HG02610 (cell line): ENCODE results near the gene CDC7.
A peak's percentile ranks its signal among the peaks of the same experiment; 100 is the strongest.

Source experiments
- ATAC-seq: cut with Tn5 transposase; IDR thresholded peaks from one replicate; pipeline ENCODE4 v1.9.1; 2021; ENCODE audit warnings: mild to moderate bottlenecking, moderate library complexity; ENCODE audit not compliant: unreplicated experiment

CDC7 gene

GRCh38 chr1:91546876-91547275 lies 46.2 kb downstream of the CDC7 start:
- no peak for ATAC-seq

GRCh38 chr1:91548376-91549040 lies 47.9 kb downstream of the CDC7 start:
- ATAC-seq: peak; percentile 30

- no peak for ATAC-seq
Measured at GRCh38 chr1:91549041-91549735, 48.5 kb downstream of the CDC7 start.

DNA sequence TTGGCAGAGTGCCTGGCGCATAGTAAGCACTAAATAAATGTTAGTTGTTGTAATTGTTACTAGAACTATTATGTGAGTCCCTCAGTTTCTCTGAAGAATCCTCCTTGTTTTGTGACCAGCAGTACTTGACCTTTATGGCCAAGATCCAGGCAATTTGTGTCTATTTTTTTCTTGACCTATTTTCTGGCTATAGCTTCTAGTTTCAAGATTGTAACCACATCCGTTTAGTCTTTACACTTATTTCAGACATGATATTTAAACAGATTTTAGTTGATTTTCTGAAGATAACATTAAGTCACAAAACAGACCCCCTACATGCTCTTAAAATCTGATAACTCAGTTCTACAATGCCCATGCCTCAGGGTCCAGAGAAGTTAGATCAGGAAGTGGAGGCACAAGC lies 50.3 kb downstream of the CDC7 start:
- no peak for ATAC-seq

DNA sequence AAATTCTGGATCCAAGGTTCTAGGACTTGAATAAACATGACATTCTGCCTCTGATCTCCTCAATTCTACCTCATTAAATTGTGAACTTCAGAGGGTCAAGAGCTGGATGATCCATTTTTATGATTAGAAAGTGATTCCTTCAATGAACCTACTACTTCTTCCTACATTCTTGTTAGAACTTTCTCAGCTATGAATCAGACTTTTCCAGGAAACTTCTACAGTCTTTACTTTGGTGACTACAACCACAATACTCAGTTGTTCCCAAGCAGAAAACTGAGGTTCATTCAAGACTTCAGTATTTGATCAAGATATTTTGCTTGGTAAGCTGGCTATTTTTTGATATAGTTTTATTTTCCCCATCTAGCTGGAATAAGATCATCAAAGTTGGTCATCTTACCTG lies 51.4 kb downstream of the CDC7 start:
- no peak for ATAC-seq

DNA sequence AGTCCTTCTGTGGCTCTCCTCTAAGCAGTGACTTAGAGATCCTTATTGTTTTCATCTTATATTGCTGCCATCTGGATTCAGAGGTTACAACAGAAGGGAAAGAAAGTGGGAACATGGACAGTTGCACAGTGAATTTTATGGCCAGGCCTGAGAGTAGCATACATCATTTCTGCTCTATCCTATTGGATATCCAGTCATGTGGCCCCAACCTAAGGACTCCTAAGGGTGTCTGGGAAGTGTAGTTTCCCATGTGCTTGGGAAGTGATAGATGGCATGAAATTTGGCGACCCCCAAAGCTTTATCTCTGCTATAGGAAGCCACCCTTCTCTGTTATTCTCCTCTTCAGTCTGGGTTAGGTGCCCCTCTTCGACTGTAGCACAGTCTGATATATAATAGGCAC lies 51.9 kb downstream of the CDC7 start:
- no peak for ATAC-seq

GRCh38 chr1:91553177-91553591 lies 52.5 kb downstream of the CDC7 start:
- no peak for ATAC-seq

DNA sequence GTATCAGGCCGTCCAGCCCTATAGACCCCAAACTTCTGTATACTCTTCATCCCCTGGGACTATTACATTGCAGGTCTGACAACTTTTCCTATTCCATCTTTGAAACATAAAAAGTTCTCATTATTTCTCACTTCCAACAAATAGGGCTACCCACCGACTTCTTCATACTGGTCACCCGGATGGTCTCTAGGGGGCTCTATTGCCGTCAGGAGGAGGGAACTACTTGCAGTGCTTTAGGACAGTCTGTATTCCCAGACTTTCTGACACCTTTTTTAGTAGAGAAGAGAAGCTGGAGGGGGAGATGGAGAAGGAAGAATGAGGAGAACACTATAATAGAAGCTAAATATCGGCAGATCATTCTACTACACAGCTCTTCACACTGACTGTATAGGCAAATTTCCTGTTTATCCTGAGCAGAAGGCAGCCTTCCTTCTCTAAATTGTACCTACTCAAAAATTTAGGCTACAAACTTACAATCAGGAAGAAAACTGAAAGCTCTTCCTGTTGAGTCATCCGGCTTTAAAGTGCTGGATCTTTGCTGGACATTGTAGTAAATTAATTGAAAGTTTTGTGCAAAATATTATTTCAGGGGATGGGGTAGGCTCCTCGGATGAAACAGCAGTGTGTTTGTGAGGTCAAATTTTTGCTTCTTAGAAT lies 54.6 kb downstream of the CDC7 start:
- ATAC-seq: no peak

- ATAC-seq: peak; percentile 92
Measured at GRCh38 chr1:91555821-91556531, 55.3 kb downstream of the CDC7 start.

- peak; percentile 25 for ATAC-seq
Measured at GRCh38 chr1:91556556-91556955, 55.9 kb downstream of the CDC7 start.

DNA sequence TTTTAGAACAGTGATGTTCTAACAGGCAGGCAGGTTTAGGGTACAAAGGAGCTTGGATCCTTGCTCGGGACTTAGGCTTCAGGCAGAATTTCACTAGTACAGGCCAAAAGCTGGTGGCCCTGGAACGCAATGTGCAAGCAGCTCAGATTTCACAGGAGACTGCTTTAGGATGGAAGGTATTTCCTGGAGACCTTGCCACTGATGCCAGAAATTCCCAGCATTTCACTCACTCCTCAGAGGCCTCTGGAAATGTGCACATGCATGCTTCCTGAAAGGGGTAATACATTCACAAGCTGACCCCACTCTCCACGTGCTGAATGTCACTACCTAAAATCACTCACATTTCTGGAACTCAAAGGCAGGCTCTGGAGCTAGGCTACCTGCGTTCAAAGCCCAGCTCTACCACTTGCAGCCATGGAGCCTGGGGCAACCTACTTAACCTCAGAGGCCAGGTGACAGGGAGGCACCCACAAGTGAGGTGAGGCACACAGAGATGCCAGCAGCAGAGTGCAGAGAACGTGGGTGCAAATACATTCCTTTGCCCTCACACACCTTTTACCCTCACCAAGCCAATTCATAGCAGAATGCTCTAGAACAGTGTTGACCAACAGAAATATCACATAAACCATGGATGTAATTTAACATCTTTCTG lies 56.5 kb downstream of the CDC7 start:
- ATAC-seq: no peak

DNA sequence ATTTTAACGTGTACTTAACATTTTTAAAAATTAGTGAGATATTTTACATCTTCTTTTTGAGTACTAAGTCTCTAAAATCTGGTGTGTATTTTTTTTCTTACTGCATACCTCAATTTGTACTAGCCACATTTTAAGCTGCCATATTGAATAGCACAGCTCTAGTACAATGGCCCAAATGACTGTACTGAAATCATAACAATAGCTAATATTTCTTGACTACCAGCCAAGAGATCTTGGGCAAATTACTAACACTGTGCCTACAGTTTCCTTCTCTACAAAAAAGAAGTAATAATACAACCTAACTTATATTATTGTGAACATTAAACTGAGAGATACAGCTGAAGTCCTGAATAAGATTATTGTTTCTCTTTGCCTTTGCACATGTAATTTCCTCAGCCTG lies 57.2 kb downstream of the CDC7 start:
- ATAC-seq: no peak

- ATAC-seq: no peak
Measured at GRCh38 chr1:91559046-91559750, 58.5 kb downstream of the CDC7 start.

GRCh38 chr1:91559838-91560565 lies 59.4 kb downstream of the CDC7 start:
- no peak for ATAC-seq

DNA sequence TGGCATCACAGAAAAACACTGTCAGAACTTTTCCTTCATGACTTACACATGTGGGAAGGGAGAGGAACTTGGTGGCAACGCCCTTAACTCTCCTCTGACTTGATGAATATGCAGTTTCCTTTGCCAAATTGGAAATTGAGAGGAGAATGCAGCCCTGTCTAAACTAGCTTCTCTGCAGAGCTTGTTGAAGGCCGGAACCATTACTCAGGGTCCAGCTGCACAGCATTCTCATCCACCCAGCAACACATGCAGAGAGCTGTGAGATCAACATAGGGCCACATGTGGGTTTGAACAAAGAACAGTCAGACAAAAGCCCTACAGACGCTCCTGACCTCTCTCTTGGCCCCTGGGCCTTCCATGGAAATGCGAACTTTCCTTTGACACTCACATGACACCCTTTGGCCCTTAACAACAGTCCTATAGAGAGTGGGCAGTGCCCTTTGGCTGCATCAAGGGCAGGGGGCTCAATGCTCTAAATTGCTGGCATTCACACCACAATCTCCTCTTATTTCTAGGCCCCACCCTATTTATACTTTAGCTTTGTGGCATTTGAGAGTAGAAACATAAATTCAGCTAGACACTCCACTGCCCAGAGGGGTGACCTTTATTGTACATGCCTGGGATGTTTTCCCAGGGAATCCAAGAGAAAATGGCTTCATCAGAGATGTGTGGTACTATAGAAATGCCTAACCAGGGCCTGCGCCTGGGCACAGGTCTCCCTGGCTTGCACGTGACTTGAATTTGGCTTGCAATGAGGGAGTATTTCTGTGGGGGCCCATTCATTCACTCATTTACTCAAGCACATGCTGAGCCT lies 64.4 kb downstream of the CDC7 start:
- no peak for ATAC-seq

GRCh38 chr1:91567583-91567982 lies 66.9 kb downstream of the CDC7 start:
- no peak for ATAC-seq

DNA sequence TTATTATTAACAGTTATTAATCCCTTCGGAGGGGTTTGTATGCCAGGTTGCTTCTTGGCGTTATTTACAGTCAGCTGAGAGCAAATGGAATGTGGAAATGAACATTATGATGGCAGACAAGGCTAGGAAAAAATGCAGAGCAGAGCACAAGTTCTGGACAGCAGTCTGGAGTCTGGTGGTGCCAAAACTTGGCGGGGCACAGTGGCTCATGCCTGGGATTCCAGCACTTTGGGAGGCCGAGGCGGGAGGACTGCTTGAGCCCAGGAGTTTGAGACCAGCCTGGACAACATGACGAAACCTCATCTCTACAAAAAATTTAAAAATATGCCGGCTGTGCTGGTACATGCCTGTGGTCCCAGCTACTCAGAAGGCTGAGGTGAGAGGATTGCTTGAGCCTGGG lies 67.6 kb downstream of the CDC7 start:
- ATAC-seq: no peak

DNA sequence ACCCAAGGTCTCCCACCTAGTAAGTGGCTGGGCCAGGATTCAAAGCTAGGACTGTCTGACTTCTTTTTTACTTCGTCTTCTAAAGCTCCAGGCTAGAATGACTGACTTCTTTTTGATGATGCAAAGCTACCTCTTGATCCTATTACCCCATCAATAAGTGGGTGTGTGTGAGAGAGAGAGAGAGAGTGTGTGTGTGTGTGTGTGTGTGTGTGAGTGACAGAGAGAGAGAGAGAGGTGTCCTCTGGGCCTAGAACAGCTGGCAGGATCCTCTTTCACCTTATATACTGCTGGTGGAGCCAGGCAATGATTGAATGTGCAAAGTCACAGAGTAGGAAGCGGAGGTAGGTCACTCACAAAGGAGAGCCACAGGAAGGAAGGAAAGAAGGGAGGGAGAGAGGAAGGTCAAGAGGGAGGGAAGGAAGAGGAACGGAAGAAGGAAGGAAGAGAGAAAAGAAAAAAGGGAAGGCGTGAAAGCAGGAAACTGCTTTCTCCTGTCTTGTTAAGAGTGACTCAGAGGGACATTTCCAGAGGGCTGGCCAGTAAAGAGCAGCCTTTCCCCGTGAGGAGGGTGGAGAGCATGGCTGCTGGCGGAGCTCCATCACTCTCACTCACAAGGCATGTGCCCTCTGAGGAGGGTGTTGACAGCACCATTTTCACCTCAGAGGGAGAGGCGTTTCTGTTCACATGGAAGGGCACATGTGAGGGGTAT lies 68.9 kb downstream of the CDC7 start:
- no peak for ATAC-seq
